Right lobe of liver (tissue), 6 donors: Measurements from ENCODE around the gene TSHZ1. TPM values are rescaled to one million over a fixed set of nuclear protein-coding genes. Genes with fewer than 3 reads are reported as not detected.

Experiments
- ATAC-seq, 4 donors: fragments of 200-7000 bp; cut with Tn5 transposase; one replicate each; pipeline ENCODE4 v1.9.1; 2020; ENCODE audit warnings: mild to moderate bottlenecking in 4 of 4, moderate library complexity in 4 of 4
- DNase-seq, 3 donors: peaks; one replicate each; pipeline ENCODE4 v3.0.0-alpha.2; 2020
- H3K27ac ChIP-seq, 3 donors: fragments of 200-600 bp; one replicate each; pipeline ENCODE4 v1.8.0; 2022
- H3K27me3 ChIP-seq, 2 donors: fragments of 200-600 bp; one replicate each; pipeline ENCODE4 v1.8.0; 2022
- H3K36me3 ChIP-seq, 4 donors: fragments of 200-600 bp; sonication (generic) in 1 of 4; one replicate each; pipeline versions ENCODE4 v1.5.1 to v1.8.0; 2017 to 2022; ENCODE audit warnings: control low read depth in 1 of 4
- H3K4me1 ChIP-seq, 4 donors: fragments of 200-600 bp; sonication (generic) in 1 of 4; one replicate each; pipeline versions ENCODE4 v1.5.1 to v1.8.0; 2017 to 2022; ENCODE audit warnings: control low read depth in 1 of 4
- H3K4me3 ChIP-seq, 3 donors: fragments of 200-600 bp; one replicate each; pipeline ENCODE4 v1.8.0; 2022
- H3K9me3 ChIP-seq, 4 donors: fragments of 200-600 bp; sonication (generic) in 1 of 4; one replicate each; pipeline versions ENCODE4 v1.5.1 to v1.8.0; 2017 to 2022; ENCODE audit warnings: control low read depth in 1 of 4
- CTCF ChIP-seq, 4 donors: fragments of 200-600 bp in 3 of 4; fragments of 450-650 bp in 1 of 4; IDR thresholded peaks; one replicate each; pipeline versions ENCODE4 v1.5.1 to v1.8.0; 2016 to 2022; ENCODE audit warnings: antibody characterized with exemption in 4 of 4, mild to moderate bottlenecking in 2 of 4
- POLR2A ChIP-seq: fragments of 450-650 bp; IDR thresholded peaks from one replicate; pipeline ENCODE4 v1.6.1; 2017; ENCODE audit warnings: antibody characterized with exemption, mild to moderate bottlenecking
- WGBS: methylation state at CpG from one replicate; pipeline ENCODE4 v1.1.6; 2018; ENCODE audit warnings: low coverage, low lambda C conversion rate; ENCODE audit not compliant: insufficient coverage; ENCODE audit errors: missing lambda C conversion rate; 5-methylcytosine and 5-hydroxymethylcytosine counted together
- intact Hi-C, 2 donors: fragments of 100-400 bp; cut with DNase I; formaldehyde crosslinking; loops; one replicate each; pipeline versions ENCODE4 v1.11.2 to v1.14.1; 2022
- total RNA-seq, 6 experiments: library from RNA; depleted of rRNA in 2 of 6; stranded (reverse); fragments of >200 nt in 2 of 6; fragmentation: NEBNext Ultra II Directional in 3 of 6; extraction: Animal tissue kit (Norgen Biotek cat#: 25700) in 3 of 6; gene quantifications; one replicate each; pipeline versions ENCODE4 v1.1.0 to v1.2.4, GENCODE V29; 2016 to 2023
- donor health status: DM: no; HTN: yes; CAD: no.
- donor health status: DM: no; HTN: no; CAD: no.
- donor health status: DM: no; HTN: no; CAD: no.
- donor health status: DM: no; HTN: yes; CAD: no.
- donor health status: DM: no; HTN: yes; CAD: no.

Gene TSHZ1
- total RNA-seq, 6 experiments from 2014 or later, result 6.4 to 13.3 (median 9.6) TPM

GRCh38 chr18:75283731-75284130, 73.1 kb downstream of the TSHZ1 start:
- Histone ChIP-seq H3K27me3 (no peaks in the 10 kb centered on the region), H3K4me3 (no peak overlapping the region), H3K36me3 (peaks cover 0 to 23% (median 7%) of the 10 kb centered on the region in 4 donors), H3K9me3 (no peaks in the 10 kb centered on the region), H3K4me1 (no peaks in the 10 kb centered on the region), H3K27ac (no peak overlapping the region)
- ATAC-seq (no peak), DNase-seq (no peak)
- TF ChIP-seq CTCF (IDR thresholded peaks at IDR 0.05) (no peak), POLR2A (no peak)
- 96% methylated on average over 4 of the region's 7 CpGs for WGBS
- intact Hi-C loops, result no loop called here

- Histone ChIP-seq H3K9me3 (no peaks in the 10 kb centered on the region), H3K4me1 (no peaks in the 10 kb centered on the region), H3K27me3 (no peaks in the 10 kb centered on the region), H3K27ac (no peak overlapping the region), H3K4me3 (no peak overlapping the region), H3K36me3 (peaks cover 0 to 23% (median 7%) of the 10 kb centered on the region in 4 donors)
- ATAC-seq (no peak), DNase-seq (no peak)
- WGBS, result 87% methylated on average over 3 of the region's 16 CpGs
- intact Hi-C loops, result no loop called here
- TF ChIP-seq POLR2A, result no peak
- TF ChIP-seq CTCF (IDR thresholded peaks at IDR 0.05), result no peak
These were observed 74.0 kb downstream of the TSHZ1 start for GRCh38 chr18:75284566-75284965.

- DNase-seq, result no peak
- H3K4me3 ChIP-seq, result no peak overlapping the region
- H3K4me1 ChIP-seq, result peaks cover 0 to 5% (median under 1%) of the 10 kb centered on the region in 4 donors
- no peaks in the 10 kb centered on the region for H3K9me3 ChIP-seq
- no peak overlapping the region for H3K27ac ChIP-seq
- no CpG with 5 or more reads among the region's 24 CpGs for WGBS
- no peaks in the 10 kb centered on the region for H3K27me3 ChIP-seq
- H3K36me3 ChIP-seq, result peaks cover 0 to 23% (median 7%) of the 10 kb centered on the region in 4 donors
- TF ChIP-seq POLR2A, result no peak
- no peak for TF ChIP-seq CTCF (IDR thresholded peaks at IDR 0.05)
- intact Hi-C loops, result no loop called here
- ATAC-seq, result no peak
These were observed 75.3 kb downstream of the TSHZ1 start for GRCh38 chr18:75285876-75286275.

GRCh38 chr18:75287006-75287405, 76.4 kb downstream of the TSHZ1 start:
- ATAC-seq (no peak), DNase-seq (no peak)
- TF ChIP-seq CTCF (IDR thresholded peaks at IDR 0.05), result no peak
- TF ChIP-seq POLR2A, result no peak

GRCh38 chr18:75287700-75288099, 77.1 kb downstream of the TSHZ1 start:
- 98% methylated on average over 7 of the region's 24 CpGs for WGBS
- TF ChIP-seq POLR2A, result no peak
- DNase-seq (no peak), ATAC-seq (no peak)
- H3K27ac ChIP-seq, result no peak overlapping the region
- no peaks in the 10 kb centered on the region for H3K27me3 ChIP-seq
- H3K4me3 ChIP-seq, result no peak overlapping the region
- H3K36me3 ChIP-seq, result peaks cover 0 to 23% (median 7%) of the 10 kb centered on the region in 4 donors
- no peaks in the 10 kb centered on the region for H3K9me3 ChIP-seq
- intact Hi-C loops, result no loop called here
- H3K4me1 ChIP-seq, result peaks cover 0 to 5% (median 2%) of the 10 kb centered on the region in 4 donors

More at GRCh38 chr18:75287006-75287405, 76.4 kb downstream of the TSHZ1 start:
- H3K27ac ChIP-seq, result no peak overlapping the region
- H3K4me3 ChIP-seq, result no peak overlapping the region
- peaks cover 0 to 5% (median 2%) of the 10 kb centered on the region in 4 donors for H3K4me1 ChIP-seq
- peaks cover 0 to 23% (median 7%) of the 10 kb centered on the region in 4 donors for H3K36me3 ChIP-seq
- intact Hi-C loops, result no loop called here
- H3K9me3 ChIP-seq, result no peaks in the 10 kb centered on the region
- 98% methylated on average over 18 of the region's 23 CpGs for WGBS
- no peaks in the 10 kb centered on the region for H3K27me3 ChIP-seq
